Sigmoid colon (tissue), 7 donors: ENCODE data around the gene CHRNA9. TPM values are rescaled to one million over a fixed set of nuclear protein-coding genes. Genes with fewer than 3 reads are reported as not detected.

ENCODE experiments used
- DNase-seq: peaks from one replicate; pipeline ENCODE4 v3.0.0-alpha.2; 2019
- H3K27ac ChIP-seq, 4 donors: fragments of 200-600 bp; sonication (generic); one replicate each; pipeline ENCODE4 v1.5.1; 2016 to 2019; ENCODE audit warnings: mild to moderate bottlenecking in 1 of 4
- H3K27me3 ChIP-seq, 3 donors: fragments of 200-600 bp; sonication (generic); one replicate each; pipeline ENCODE4 v1.5.1; 2019; ENCODE audit warnings: mild to moderate bottlenecking in 1 of 3
- H3K36me3 ChIP-seq, 4 donors: fragments of 200-600 bp; sonication (generic); one replicate each; pipeline ENCODE4 v1.5.1; 2016 to 2019
- H3K4me1 ChIP-seq, 4 donors: fragments of 200-600 bp; sonication (generic); one replicate each; pipeline ENCODE4 v1.5.1; 2017 to 2019
- H3K4me3 ChIP-seq, 4 donors: fragments of 200-600 bp; sonication (generic); one replicate each; pipeline ENCODE4 v1.5.1; 2017 to 2019; ENCODE audit warnings: mild to moderate bottlenecking in 2 of 4, moderate library complexity in 1 of 4
- H3K9me3 ChIP-seq, 4 donors: fragments of 200-600 bp in 3 of 4; sonication (generic) in 3 of 4; one replicate each; pipeline versions ENCODE4 v1.5.1 to v1.6.1; 2013 to 2019
- EP300 ChIP-seq, 4 donors: sonication (generic); formaldehyde crosslinking; IDR thresholded peaks; one replicate each; pipeline ENCODE4 v1.6.1; 2017; ENCODE audit warnings: antibody characterized with exemption in 4 of 4
- POLR2A ChIP-seq, 2 donors: fragments of 450-650 bp; IDR thresholded peaks; one replicate each; pipeline ENCODE4 v1.6.1; 2016; ENCODE audit warnings: antibody characterized with exemption in 2 of 2, mild to moderate bottlenecking in 2 of 2, moderate library complexity in 2 of 2
- POLR2AphosphoS5 ChIP-seq, 4 donors: sonication (generic); formaldehyde crosslinking; IDR thresholded peaks; one replicate each; pipeline ENCODE4 v1.6.1; 2017; ENCODE audit warnings: antibody characterized with exemption in 4 of 4
- whole genome bisulfite sequencing, 2 donors: extraction: QIAGEN DNeasy Blood & Tissue Kit; methylation state at CpG; one replicate each; pipeline ENCODE4 v1.1.7; 2013; 5-methylcytosine and 5-hydroxymethylcytosine counted together
- intact Hi-C: fragments of 100-400 bp; cut with DNase I; formaldehyde crosslinking; loops from one replicate; pipeline ENCODE4 v1.15.1; 2023
- polyA plus RNA-seq, 3 donors: library from polyadenylated mRNA; stranded (reverse); fragments of 200-250 nt; gene quantifications; one replicate each; pipeline ENCODE4 v1.2.3, GENCODE V29; 2013
- total RNA-seq, 4 donors: library from RNA; depleted of rRNA; stranded (reverse); fragments of >200 nt; gene quantifications; one replicate each; pipeline ENCODE4 v1.1.0, GENCODE V29; 2016
- TF ChIP-seq, protein P1 (sequence below), 4 experiments: fragments of 450-650 bp in 3 of 4; fragments of 200-600 bp in 1 of 4; IDR thresholded peaks; one replicate each; pipeline ENCODE4 v1.5.1; 2016 to 2019; ENCODE audit warnings: antibody characterized with exemption in 4 of 4, mild to moderate bottlenecking in 3 of 4, moderate library complexity in 2 of 4
- donor health status: healthy with polysubstance abuse.
- donor health status: Bipolar disorder and iron deficiency.
- donor health status: healthy.

Gene CHRNA9
- total and polyA plus RNA-seq, 7 donors: not detected

DNA sequence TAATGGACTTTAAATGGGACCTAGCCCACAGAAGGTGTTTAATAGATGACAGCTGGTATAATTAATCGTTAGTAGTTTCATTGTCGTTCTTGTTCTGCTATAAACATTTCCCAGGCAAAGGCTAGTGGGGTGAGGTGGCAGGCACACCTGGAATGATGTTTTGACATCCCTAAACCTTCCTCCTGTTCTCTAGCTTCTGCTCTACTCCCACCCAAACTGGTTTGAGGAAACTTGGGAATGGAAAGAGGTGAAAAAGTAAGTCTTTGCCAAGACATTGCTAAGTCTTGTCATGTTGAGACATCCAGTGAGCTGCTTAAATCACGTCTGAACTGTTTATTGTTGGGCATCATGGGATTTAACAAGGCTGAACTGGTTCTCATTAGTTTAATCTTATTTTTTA lies 37.5 kb downstream of the CHRNA9 start:
- no peaks in the 10 kb centered on the region for H3K36me3 ChIP-seq
- H3K9me3 ChIP-seq: no peaks in the 10 kb centered on the region
- TF ChIP-seq, protein P1, sequence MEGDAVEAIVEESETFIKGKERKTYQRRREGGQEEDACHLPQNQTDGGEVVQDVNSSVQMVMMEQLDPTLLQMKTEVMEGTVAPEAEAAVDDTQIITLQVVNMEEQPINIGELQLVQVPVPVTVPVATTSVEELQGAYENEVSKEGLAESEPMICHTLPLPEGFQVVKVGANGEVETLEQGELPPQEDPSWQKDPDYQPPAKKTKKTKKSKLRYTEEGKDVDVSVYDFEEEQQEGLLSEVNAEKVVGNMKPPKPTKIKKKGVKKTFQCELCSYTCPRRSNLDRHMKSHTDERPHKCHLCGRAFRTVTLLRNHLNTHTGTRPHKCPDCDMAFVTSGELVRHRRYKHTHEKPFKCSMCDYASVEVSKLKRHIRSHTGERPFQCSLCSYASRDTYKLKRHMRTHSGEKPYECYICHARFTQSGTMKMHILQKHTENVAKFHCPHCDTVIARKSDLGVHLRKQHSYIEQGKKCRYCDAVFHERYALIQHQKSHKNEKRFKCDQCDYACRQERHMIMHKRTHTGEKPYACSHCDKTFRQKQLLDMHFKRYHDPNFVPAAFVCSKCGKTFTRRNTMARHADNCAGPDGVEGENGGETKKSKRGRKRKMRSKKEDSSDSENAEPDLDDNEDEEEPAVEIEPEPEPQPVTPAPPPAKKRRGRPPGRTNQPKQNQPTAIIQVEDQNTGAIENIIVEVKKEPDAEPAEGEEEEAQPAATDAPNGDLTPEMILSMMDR (IDR thresholded peaks at IDR 0.05): no peak
- TF ChIP-seq POLR2AphosphoS5 (IDR thresholded peaks at IDR 0.05): no peak
- TF ChIP-seq EP300 (IDR thresholded peaks at IDR 0.05): no peak
- no peak for TF ChIP-seq POLR2A (IDR thresholded peaks at IDR 0.05)
- no peaks in the 10 kb centered on the region for H3K27me3 ChIP-seq
- no peaks in the 10 kb centered on the region for H3K4me1 ChIP-seq
- intact Hi-C loops: no loop called here
- no peak overlapping the region for H3K4me3 ChIP-seq
- DNase-seq: no peak
- no peak overlapping the region for H3K27ac ChIP-seq
- 79 to 82% methylated on average over 3 of the region's 3 CpGs for WGBS, 2 donors

DNA sequence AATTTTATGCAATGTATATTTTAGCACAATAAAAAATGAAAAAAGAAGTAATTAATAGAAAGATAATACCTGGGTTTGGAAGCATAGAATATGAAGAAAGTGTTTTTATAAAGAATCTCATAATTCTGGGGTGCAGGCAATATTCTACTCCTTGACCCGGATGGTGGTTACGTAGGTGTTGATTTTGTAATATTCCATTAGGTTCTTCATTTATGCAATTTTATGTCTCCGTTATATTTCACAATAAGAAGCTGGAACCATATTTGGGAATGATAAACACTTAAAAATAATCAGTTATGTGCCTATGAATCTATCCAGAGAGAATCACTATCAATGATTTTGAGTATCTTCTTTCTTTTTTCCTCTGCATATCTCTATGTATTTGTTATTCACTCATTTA lies 38.5 kb downstream of the CHRNA9 start:
- no peak for DNase-seq
- WGBS, 2 donors: 94 to 95% methylated on average over 3 of the region's 3 CpGs
- Histone ChIP-seq H3K4me1 (no peaks in the 10 kb centered on the region), H3K9me3 (no peaks in the 10 kb centered on the region), H3K27ac (no peak overlapping the region), H3K36me3 (no peaks in the 10 kb centered on the region), H3K27me3 (no peaks in the 10 kb centered on the region), H3K4me3 (no peak overlapping the region)
- TF ChIP-seq POLR2A (IDR thresholded peaks at IDR 0.05) (no peak), EP300 (IDR thresholded peaks at IDR 0.05) (no peak), POLR2AphosphoS5 (IDR thresholded peaks at IDR 0.05) (no peak)
- TF ChIP-seq, protein P1 (IDR thresholded peaks at IDR 0.05): no peak
- intact Hi-C loops: no loop called here

DNA sequence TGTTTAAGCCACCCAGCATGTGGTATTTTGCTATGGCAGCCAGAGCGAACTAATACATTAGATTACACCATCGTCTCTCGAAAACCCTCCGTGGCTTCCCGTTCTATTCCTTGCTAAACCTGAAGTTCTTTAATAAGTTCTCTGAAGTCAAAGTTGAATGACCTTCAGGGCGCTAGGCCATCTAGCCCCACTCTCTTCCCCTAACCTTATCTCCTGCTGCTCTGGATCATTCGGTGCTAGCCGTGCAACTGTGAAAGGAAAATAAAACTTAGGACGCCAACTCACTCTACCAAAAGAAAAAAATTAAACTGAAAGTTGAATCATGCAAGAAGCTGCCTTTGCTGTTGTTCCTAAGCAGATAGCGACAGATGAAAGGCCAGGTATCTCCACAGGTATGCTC lies 40.0 kb downstream of the CHRNA9 start:
- Histone ChIP-seq H3K27ac (no peak overlapping the region), H3K27me3 (no peaks in the 10 kb centered on the region), H3K4me3 (no peak overlapping the region), H3K36me3 (no peaks in the 10 kb centered on the region), H3K9me3 (no peaks in the 10 kb centered on the region), H3K4me1 (no peaks in the 10 kb centered on the region)
- TF ChIP-seq, protein P1 (IDR thresholded peaks at IDR 0.05): no peak
- TF ChIP-seq EP300 (IDR thresholded peaks at IDR 0.05) (no peak), POLR2AphosphoS5 (IDR thresholded peaks at IDR 0.05) (no peak), POLR2A (IDR thresholded peaks at IDR 0.05) (no peak)
- DNase-seq: no peak
- intact Hi-C loops: no loop called here
- 95 to 98% methylated on average over 10 of the region's 10 CpGs for WGBS, 2 donors

DNA sequence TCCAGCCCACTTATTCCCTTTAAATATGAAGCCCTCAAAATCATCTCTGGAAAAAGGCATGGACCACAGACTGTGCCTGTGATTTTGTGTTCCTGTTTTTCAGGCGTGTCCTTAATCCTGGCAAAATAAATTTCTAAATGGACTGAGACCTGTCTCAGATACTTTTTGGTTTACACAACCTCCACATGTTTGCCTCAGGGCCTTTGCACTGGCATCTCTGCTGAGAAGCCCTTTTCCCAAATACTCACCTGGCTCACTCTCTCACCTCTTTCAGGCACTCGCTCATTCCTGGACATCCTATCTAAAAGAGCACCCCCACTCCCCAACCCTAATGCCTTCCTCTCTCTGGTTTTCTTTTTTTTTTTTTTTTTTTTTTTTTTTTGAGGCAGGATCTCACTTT lies 40.5 kb downstream of the CHRNA9 start:
- no peaks in the 10 kb centered on the region for H3K4me1 ChIP-seq
- WGBS, 2 donors: 96% methylated on average over 2 of the region's 2 CpGs
- H3K36me3 ChIP-seq: no peaks in the 10 kb centered on the region
- H3K27ac ChIP-seq: no peak overlapping the region
- intact Hi-C loops: no loop called here
- no peaks in the 10 kb centered on the region for H3K9me3 ChIP-seq
- no peak for DNase-seq
- H3K4me3 ChIP-seq: no peak overlapping the region
- TF ChIP-seq EP300 (IDR thresholded peaks at IDR 0.05) (no peak), POLR2A (IDR thresholded peaks at IDR 0.05) (no peak), POLR2AphosphoS5 (IDR thresholded peaks at IDR 0.05) (no peak)
- TF ChIP-seq, protein P1 (IDR thresholded peaks at IDR 0.05): no peak
- H3K27me3 ChIP-seq: no peaks in the 10 kb centered on the region
